GM12875 (cell line): ENCODE measurements around the gene AGAP1.

Experiments used
- H3K4me3 ChIP-seq: one replicate; pipeline ENCODE4 v1.5.1; 2011; ENCODE audit warnings: low read depth, low read length, control low read depth
- TF ChIP-seq, protein P1 (sequence below): IDR thresholded peaks from 2 replicates; pipeline ENCODE4 v1.5.1; 2011; ENCODE audit warnings: low read depth, mild to moderate bottlenecking, control low read depth, inconsistent platforms, low read length, moderate library complexity, borderline replicate concordance; ENCODE audit not compliant: insufficient read depth

Gene AGAP1

GRCh38 chr2:235614900-235615712, 121.3 kb downstream of the AGAP1 start:
- H3K4me3 ChIP-seq = no peak overlapping the region
- TF ChIP-seq, protein P1, sequence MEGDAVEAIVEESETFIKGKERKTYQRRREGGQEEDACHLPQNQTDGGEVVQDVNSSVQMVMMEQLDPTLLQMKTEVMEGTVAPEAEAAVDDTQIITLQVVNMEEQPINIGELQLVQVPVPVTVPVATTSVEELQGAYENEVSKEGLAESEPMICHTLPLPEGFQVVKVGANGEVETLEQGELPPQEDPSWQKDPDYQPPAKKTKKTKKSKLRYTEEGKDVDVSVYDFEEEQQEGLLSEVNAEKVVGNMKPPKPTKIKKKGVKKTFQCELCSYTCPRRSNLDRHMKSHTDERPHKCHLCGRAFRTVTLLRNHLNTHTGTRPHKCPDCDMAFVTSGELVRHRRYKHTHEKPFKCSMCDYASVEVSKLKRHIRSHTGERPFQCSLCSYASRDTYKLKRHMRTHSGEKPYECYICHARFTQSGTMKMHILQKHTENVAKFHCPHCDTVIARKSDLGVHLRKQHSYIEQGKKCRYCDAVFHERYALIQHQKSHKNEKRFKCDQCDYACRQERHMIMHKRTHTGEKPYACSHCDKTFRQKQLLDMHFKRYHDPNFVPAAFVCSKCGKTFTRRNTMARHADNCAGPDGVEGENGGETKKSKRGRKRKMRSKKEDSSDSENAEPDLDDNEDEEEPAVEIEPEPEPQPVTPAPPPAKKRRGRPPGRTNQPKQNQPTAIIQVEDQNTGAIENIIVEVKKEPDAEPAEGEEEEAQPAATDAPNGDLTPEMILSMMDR = no peak

- TF ChIP-seq, protein P1 = no peak
- no peak overlapping the region for H3K4me3 ChIP-seq
Observed at GRCh38 chr2:235616885-235617284, 123.0 kb downstream of the AGAP1 start.

GRCh38 chr2:235618039-235618438, 124.2 kb downstream of the AGAP1 start:
- H3K4me3 ChIP-seq = no peak overlapping the region
- TF ChIP-seq, protein P1 = no peak

GRCh38 chr2:235619544-235619943, 125.7 kb downstream of the AGAP1 start:
- TF ChIP-seq, protein P1 = no peak
- no peak overlapping the region for H3K4me3 ChIP-seq

- H3K4me3 ChIP-seq = no peak overlapping the region
- TF ChIP-seq, protein P1 = no peak
Observed at GRCh38 chr2:235621736-235622135, 127.9 kb downstream of the AGAP1 start.

DNA sequence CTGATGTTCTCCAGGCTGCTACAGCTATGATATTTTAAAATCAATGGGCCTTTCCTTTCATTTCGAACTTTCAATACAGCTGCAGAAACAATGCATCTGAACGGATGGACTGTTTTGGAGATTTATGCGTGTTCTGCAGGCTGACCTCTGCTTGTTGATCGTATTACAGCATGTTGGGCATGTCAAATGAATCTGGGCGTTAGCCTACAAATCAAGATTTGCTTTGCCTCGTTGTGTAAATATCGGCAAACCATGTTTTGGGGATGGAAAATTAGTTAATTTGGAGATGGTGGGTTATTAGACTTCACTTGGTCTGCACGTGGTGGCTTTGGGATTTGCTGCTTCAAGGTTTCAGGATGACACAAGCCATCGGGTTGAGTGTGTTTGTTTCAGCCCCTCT, 129.3 kb downstream of the AGAP1 start:
- TF ChIP-seq, protein P1 = no peak

GRCh38 chr2:235623752-235624151, 129.9 kb downstream of the AGAP1 start:
- TF ChIP-seq, protein P1 = no peak
- H3K4me3 ChIP-seq = no peak overlapping the region

More for the DNA sequence above, 129.3 kb downstream of the AGAP1 start:
- H3K4me3 ChIP-seq = no peak overlapping the region
